ENCODE results near the gene BLOC1S4.
A peak's percentile ranks its signal among the peaks of the same experiment; 100 is the strongest.

BLOC1S4 gene

DNA sequence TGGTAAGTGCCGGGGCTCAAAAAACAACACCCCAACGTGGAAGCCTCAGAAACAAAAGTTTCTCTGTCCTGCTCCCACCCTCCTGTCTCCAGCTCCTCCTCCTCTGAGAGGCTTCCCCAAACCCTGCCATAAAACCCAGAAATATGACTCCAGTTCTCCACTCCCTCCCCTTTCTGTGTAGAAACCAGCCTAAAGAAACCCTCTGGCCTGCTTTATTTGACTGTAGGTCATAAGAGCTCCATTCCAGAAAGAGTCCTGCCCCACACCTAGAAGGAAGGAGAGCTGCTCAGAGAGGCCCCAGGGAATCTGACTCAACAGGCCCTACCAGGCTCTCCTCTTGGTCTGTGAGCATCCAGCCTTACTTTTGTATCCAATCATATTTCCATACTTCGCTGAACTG lies 23.2 kb upstream of the BLOC1S4 start:
- no peak for DNase-seq

DNA sequence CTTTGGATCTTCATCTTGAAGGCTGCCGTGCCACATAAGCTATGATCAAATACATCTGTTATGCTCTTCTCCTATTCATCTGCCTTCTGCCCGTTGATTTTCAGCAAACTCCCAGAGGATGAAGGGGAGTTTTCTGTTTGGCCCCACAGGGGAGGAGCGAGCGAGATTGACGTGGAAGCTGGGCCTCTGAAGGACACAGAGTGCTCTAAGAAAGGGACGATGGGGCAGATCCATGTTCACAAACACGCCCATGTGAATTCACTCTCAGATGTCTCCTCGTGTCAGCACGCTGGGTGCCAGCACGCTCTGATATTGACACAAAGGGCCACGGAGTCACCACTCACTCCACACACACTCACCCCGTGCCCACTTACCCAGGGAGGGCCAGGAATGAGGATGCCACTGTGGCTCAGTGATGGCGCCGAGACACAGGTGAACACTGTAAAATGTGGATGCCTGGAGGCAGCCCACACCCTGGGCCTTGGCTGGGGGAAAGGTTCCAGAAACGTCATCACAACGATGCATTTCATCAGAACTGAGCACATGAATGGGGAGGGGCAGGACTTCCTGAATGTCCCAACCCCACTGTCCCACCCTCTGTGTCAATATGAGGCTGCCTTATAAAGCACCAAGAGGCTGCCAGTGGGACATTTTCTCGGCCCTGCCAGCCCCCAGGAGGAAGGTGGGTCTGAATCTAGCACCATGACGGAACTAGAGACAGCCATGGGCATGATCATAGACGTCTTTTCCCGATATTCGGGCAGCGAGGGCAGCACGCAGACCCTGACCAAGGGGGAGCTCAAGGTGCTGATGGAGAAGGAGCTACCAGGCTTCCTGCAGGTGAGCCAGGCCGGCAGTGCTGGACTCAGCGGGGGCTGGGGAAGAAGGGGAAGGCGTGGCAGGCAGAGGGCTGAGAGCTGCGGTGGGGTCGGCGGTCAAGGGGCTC lies 22.5 kb upstream of the BLOC1S4 start, which contains the start of gene S100P:
S100P (plus strand) TSS at position 648 of the 946 bp plus-strand sequence; CDS start at position 703, 55 bp downstream.
- DNase-seq: no peak

DNA sequence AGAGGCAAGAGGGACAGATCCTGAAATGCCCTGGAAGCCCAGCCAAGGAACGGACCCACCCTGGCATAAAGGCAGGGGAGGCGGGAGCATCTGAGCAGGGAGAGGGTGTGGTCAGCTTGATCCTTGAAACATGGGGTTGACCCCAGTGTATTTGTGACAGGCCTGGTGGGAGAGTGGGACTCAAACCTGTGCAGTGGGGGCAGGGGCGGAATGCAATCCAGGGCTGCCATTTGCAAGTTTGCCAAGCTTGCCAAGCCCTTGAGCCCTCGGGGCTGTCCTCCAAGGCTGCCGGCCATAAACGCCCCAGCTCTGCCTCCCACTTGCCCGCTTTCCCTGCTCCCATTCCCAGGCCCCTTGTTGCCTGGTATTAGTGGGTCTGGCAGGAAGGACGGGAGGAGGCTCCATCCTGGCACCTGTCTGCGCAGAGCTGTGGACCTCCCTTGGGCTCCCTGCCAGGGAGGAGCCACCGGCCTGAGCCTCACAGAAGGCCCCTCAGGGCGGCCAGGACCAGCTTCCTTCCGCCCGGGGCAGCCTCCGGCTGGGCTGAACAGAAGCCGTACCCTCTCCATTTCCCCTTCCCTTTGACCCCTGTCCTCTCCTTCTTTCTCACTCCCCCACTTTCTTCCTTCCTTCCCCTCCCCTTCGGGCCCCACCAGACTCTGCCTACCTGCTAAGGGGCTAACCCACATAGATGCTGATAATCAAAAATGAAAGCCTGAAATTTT lies 21.6 kb upstream of the BLOC1S4 start:
- DNase-seq: peak; percentile 16

DNA sequence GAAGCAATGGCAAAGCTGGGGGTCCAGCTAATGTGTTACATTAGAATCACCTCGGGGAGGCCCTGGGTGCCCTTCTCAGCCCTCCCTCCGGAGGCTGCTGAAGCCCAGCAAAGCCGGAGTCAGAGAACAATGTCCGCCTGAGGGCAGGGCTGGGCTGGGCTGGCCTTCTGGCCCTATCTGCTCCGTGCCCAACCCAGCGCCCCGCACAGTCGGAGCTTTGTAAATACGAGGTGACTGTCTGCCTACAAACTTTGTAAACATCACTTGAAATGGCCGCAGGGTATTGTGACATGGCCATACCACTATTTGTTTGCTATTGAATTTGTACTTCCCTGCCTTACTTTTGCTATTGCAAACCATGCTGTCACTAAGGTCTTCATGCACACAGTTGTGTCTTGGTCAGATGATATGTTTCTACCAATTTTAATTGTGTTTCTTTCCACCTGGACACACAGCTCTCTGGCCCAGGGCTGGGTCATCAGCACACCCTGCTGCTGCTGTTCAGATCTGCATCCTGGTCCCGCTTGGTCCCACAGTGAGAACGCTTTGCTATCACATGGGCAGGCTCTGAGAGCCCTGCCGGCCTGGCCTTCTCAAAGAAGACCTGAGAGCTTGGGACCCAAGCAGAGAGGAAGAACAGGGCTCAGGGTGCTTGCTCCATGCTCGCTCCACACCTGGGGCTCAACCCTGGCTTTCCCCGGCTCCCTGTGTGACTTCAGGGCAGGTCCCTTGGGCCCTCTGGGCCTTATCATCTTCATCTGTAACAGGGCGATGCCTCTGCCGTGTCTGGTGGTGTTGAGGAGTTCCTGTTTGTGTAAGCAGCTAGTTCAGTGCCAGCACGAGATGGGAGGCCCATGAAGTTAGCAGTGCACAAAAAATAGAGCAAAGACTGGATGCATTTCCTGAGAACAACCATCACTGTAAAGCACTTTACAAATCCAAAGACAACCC lies 20.0 kb upstream of the BLOC1S4 start:
- peak; percentile 25 for DNase-seq

DNA sequence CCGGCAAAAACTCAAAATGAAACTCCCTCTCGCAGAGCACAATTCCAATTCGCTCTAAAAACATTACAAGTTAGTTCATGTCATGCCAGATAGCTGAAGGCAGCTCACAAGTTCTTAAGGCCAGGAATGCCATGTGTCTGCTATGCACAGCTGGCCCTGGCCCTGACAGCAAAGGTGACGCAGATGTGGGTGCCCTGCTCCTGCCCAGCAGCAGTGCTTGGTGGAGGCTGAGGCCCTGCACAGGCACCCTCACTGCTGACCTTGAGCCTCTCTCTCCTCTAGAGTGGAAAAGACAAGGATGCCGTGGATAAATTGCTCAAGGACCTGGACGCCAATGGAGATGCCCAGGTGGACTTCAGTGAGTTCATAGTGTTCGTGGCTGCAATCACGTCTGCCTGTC lies 19.4 kb upstream of the BLOC1S4 start:
- DNase-seq: no peak

DNA sequence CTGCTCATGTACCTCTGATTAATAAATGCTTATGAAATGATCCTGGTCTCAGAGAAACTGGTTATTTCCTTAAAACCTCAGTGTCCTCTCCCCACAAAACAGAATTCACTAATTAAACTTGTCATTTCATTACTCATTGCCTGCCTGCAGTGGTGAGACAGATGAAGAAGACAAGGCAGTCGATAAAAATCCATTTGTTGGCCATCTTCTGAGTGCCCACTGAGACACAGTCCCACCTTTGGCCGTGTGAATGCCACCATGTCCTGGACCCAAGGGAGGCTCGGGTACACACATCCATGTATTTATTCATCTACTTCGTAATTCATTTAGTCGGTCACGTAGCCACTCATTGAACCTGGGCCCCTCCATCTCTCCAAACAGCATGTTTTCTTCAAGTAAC lies 18.8 kb upstream of the BLOC1S4 start:
- no peak for DNase-seq

DNA sequence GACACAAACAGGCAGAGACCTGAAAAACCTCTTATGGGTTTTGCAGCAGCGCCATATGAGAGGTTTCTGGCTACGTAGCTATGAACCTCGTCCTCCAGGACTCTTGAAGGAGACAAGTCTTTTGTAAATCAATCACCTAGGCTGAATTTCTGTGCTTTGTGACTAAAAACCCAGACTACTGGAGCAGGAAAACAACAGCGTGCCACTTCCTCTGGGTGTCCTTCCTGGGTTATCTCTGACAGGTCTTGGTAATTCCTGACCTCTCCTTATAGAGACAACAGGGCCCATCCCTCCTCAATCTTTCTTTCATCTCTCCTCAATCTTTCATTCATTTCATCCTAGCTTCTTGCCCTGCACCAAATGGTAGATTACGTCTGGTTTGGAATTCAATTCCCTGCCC lies 16.6 kb upstream of the BLOC1S4 start:
- no peak for DNase-seq

DNA sequence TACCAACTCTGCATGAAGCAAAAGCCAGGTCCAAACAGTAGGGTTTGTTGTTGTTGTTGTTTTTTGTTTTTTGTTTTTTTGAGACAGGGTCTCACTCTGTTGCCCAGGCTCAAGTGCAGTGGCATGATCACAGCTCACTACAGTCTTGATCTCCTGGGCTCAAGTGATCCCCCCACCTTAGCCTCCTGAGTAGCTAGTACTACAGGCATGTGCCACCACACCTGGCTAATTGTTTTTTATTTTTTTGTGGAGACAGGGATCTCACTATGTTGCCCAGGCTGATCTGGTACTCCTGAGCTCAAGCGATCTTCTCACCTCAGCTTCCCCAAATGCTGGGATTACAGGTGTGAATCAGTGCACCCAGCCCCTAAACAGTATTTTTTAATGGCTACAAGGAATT lies 16.1 kb upstream of the BLOC1S4 start:
- DNase-seq: no peak

DNA sequence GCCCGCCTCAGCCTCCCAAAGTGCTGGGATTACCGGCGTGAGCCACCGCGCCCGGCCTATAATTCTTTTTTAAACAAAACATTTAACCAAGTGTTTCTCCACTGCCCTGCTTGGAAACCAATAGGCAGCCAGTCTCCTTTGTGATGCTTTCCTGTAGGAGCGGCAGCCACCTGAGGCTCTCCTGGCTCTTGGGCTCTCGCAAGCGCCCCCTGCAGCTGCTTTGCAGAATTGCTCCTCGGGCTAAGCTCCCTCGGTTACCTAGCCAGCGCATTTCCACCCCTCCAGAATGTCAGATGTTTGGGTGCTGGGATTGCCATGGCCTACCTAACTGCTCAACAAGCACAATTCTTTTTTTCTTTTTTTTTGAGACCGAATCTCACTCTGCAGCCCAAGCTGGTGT lies 14.6 kb upstream of the BLOC1S4 start:
- peak; percentile 16 for DNase-seq

DNA sequence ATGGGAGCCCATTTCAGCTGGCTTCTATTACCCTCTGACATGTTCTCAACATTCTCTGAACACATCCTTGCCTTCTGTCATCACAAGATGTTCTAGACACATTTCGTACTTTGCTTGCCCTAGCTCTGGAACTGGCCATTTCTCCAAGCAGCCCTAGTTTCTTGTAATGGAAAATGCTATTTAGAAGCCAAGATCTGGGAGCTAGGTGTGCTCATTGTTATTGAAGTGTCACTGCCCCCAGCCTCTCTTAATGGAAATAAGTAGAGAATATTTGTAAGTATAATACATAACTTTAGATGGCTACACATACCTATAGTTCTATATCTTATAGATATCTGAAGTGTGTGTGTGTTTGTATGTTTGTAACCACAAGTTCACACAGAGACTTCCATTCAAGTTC lies 13.2 kb upstream of the BLOC1S4 start:
- no peak for DNase-seq

DNA sequence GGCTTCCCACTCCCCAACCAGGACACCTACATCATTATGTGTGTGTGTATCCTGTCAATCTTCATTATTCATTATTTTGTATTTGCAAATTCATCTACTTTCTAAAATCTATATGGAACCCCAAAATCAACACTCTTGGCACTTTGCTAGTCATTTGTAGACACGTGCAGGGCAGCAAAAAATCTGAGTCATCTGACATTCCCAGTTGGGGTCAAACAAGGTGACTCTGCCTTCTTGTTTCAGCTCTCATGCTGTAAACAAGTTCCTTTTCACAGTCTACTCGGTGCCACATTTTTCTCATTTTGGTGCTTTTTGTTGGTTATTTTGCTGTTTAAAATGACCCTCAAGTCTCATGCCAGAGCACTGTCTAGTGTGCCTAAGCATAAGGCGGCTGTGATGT lies 12.2 kb upstream of the BLOC1S4 start:
- no peak for DNase-seq

DNA sequence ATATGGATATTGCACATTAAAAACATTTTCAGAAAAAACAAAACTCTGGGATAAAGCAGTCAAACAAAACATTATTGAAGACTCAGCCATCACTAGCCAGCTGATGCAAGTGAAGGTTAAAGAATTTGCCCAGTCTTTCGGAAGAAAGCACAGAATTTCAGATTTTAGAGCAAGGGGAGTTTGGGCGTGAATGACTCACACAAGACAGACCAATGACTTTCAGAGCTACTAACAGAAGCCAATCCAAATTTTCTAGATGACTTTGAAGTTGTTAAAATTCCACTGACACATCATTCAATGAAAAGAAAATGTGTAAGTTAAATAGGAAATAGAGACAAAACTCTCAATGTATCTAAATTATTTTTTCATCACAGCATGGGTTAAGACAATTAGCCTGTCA lies 10.3 kb upstream of the BLOC1S4 start:
- no peak for DNase-seq

DNA sequence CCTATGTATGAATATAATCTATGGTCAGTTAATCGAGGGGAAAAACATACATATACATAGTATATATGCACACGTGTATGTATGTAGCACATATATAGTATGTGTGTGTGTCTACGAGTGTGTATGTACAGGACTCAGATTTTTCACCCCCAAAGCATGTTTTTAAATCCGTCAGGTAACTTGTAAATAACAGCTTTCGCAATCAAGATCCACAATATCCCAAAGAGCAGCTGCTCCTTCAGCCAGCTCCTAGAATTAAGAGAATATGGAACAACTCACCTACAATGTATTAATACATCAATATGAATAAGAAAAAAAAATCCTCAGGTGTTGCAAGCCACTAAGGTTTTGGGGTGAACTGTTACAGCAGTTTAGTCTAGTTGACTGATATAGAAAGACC lies 9.8 kb upstream of the BLOC1S4 start:
- no peak for DNase-seq

DNA sequence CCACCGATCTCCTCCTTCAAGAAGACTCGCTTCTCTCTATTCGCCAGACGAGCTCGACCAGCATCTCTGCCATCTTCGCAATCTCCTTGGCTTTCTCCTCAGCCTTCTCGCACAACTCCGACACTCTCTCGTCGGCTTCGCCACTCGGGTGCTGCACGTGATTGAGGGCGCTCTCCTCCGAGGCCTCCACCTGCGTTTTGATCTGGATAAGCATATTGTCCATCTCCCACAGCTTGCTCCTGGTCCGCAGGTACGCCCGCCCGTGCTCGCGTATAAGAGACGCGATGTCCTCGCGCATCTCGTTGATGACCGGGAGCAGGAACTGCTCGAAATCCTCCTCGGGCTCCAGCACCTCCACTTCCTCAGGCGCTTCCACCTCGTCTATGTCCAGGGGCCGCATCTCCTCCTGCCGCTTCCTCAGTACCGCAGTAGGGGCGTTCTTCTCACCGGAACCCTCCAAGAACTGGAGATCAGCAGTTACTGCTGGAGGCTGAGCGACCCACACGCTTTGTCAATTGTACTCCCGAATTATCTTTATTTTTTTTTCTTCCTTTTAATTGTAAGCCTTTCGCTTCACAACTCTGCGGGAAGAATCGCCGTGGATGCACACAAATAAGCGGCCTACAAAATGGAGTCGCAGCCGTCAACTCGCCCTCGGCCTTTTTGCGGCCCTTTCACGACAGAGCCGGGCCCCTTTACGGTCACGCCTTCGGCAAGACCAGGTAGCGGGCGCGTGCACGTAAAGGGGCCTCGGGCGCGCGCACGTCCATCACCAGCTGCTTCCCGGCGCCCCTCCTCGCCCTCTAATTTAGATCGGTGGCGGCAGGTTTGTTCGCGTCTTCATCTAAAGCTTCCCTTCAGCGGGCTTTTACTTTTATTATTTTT lies 6.5 kb upstream of the BLOC1S4 start, which contains the start of gene MRFAP1L1:
MRFAP1L1 (minus strand) TSS at position 636 of the 885 bp plus-strand sequence; CDS start at position 400, 236 bp downstream.
- peak; percentile 97 for DNase-seq

DNA sequence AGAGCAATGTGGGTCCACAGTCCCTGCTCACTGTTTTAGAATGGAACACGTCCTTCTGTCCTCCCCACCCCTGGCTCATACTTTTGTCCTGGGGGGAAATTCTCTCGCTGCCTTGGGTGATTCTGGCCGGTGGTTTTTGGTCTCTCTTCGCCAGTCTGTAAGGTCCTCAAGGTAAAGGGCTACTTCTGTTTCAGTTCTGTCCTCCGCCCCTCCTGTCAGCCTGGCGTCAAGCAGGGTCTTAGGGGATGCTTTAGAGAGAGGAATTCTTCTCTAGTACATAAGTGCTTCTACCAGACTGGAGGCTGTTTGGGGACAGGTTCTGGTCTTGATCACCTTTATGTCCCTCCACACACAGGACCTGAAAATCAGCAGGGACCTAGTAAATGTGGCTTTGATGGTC lies 5.7 kb upstream of the BLOC1S4 start:
- DNase-seq: no peak

DNA sequence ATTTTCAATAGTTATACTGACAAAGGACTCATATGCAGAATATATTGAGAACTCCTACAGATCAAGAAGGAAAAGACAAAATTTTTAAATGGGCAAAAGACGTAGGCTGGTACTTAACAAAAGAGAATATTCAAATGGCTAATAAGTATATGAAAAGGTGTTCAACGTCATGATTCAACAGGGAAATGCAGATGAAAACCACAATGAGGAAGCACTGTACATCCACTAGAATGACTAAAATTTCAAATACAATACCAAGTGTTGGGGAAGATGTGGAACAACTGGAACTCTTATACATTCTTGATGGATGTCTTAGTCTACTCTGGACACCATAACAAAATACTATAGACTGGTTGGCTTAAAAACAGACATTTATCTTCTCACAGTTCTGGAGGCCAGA lies 5.0 kb upstream of the BLOC1S4 start:
- DNase-seq: no peak

DNA sequence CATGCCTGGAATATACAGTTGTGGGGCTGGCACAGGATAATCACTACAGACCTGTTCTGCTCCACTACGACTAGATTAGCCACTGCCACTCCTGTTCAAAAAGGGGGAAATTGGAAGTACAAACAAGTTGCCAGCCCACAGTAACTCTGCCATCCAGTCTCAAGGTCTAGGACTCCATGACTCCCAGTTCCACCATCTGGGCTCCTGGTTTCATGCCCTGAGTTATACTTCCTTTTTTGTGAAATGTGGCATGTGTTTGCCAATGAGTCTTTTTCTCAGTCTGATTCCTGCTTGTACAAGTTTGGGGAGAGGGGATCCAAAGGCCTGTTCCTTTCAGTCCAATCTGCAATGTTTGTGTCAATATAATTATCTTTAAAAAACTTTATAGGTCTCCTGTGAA lies 1.0 kb upstream of the BLOC1S4 start:
- DNase-seq: no peak

DNA sequence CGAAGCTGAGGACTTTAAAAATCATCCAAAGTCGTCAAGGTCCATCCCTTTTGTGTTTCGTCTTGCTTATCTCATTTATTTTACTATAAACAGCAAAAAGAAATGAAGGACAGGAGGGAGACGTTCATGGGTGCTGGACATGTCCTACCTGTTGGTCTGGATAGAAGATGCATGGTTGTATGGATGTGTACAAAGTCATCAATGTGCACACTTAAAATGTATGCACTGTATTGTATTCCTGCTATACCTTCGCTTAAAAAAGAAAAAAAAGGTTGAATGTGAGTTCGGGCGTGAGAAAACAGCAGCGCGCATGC lies 313 bp upstream of the BLOC1S4 start:
- DNase-seq: no peak

DNA sequence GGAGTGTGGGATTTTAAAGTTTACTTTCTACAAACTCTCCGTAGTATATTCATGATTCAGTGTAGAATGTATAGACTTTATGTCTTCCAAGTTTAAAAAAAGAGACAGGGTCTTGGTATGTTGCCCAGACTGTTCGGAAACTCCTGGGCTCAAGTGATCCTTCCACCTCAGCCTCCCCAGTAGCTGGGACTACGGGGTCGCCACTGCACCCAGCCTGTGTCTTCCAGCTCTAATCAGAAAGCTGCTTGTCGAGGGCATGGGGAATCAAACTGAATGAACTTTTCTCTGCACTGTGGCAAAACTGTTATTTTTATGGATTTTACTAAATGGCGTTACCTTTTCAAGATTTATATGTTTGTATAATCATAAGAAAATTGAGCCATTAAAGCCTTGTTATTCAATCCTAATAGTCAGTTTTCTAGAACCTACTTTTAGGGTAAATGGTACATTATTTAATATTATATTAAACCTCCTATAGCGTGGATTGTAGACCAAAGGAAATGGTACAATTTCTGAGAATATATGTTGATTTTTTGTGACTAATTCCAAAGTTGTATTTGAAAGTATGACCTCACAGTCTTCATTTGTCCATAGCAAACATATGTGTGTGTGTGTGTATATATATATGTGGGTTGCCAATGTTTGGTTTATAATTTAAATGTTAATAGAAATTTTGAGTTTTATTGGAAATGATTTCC lies 1.1 kb downstream of the BLOC1S4 start:
- DNase-seq: no peak

DNA sequence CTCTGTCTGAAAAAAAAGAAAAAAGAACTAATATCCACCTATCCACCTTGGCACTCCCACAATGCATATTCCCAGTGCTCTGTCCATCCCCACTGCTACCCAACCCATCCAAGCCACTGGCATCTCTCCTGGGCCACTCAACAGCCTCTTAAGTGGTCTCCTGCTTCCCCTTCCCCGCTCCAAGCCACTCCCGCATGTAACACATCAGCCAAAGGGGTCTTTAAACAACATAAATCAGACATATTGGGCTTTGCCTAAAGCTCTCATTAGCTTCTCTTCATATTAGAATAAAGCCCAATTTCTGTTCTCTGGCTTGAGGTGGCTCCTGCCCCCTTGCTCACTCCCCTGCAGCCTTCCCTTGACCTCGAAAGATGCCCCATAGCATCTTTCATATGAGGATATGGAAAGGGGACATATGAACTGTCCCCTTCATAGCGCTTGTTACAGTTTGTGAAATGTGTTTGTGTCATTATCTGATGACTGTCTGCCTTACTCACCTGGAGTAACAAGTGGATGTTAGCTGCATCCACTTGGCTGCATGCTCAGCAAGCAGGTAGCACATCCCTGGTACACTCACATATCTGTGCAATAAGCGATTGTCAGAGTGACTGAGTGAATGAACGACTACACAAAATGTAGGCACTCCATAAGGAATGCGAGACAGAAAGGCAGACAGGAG lies 3.1 kb downstream of the BLOC1S4 start:
- no peak for DNase-seq
